ENCODE results near the gene IL36RN.

IL36RN gene

DNA sequence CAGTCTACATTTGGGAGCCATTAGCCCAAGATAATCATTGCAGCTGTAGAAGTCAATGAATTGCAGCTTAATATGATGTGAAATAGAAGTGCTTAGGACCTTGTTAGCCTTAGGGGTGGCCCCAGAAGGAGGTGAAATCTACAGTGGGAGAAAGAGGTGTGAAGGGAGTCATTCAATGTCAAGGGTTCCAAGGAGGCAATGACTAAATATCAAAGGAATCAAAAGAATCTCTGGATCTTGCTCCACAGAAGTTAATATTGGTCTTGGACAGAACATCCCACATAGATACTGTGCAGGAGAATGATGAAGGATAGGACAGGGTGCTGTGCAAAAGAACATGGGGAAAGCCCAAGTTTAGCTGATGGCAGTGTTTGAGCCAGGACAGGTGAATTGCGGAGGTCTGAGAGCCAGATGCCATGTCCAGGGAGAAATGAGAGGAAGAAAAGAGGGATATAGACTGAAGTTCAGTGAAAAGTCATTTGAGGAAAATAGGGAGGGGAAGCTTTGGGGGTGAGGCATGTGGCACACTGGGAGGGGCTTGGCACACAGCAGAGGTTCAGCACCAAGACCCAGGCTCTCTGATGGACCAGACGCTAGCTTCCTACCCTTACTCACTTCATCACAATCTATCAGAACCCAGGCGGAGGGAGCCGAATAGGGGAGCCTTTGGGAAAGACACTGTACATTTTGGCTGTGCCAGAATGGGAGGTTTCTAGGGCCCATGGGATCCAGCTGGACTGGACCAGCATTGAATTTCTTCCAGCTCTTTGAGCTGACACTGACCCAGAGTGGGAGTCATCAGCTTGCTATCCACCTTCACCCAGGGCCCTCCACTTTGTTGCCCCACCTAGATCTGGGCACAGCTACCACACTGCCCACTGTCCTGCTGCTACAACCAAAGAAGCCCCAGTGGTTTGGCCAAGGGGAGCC is 10.9 kb downstream of the IL36RN start:
- H3K4me3 ChIP-seq (ENCODE audit: low read depth, low read length): no peak overlapping the region
- TF ChIP-seq, protein P1, sequence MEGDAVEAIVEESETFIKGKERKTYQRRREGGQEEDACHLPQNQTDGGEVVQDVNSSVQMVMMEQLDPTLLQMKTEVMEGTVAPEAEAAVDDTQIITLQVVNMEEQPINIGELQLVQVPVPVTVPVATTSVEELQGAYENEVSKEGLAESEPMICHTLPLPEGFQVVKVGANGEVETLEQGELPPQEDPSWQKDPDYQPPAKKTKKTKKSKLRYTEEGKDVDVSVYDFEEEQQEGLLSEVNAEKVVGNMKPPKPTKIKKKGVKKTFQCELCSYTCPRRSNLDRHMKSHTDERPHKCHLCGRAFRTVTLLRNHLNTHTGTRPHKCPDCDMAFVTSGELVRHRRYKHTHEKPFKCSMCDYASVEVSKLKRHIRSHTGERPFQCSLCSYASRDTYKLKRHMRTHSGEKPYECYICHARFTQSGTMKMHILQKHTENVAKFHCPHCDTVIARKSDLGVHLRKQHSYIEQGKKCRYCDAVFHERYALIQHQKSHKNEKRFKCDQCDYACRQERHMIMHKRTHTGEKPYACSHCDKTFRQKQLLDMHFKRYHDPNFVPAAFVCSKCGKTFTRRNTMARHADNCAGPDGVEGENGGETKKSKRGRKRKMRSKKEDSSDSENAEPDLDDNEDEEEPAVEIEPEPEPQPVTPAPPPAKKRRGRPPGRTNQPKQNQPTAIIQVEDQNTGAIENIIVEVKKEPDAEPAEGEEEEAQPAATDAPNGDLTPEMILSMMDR (IDR thresholded peaks at IDR 0.05; ENCODE audit: borderline replicate concordance, insufficient read depth, low read depth, low read length): no peak

GRCh38 chr2:113070606-113070975 is 11.6 kb downstream of the IL36RN start:
- H3K4me3 ChIP-seq (ENCODE audit: low read depth, low read length): no peak overlapping the region
- TF ChIP-seq, protein P1 (IDR thresholded peaks at IDR 0.05; ENCODE audit: borderline replicate concordance, insufficient read depth, low read depth, low read length): no peak

- H3K4me3 ChIP-seq (ENCODE audit: low read depth, low read length): no peak overlapping the region
- TF ChIP-seq, protein P1 (IDR thresholded peaks at IDR 0.05; ENCODE audit: borderline replicate concordance, insufficient read depth, low read depth, low read length): no peak
Measured at GRCh38 chr2:113072584-113072983, 13.6 kb downstream of the IL36RN start.

- TF ChIP-seq, protein P1 (IDR thresholded peaks at IDR 0.05; ENCODE audit: borderline replicate concordance, insufficient read depth, low read depth, low read length): no peak
- no peak overlapping the region for H3K4me3 ChIP-seq (ENCODE audit: low read depth, low read length)
Measured at GRCh38 chr2:113073325-113073834, 14.4 kb downstream of the IL36RN start.

DNA sequence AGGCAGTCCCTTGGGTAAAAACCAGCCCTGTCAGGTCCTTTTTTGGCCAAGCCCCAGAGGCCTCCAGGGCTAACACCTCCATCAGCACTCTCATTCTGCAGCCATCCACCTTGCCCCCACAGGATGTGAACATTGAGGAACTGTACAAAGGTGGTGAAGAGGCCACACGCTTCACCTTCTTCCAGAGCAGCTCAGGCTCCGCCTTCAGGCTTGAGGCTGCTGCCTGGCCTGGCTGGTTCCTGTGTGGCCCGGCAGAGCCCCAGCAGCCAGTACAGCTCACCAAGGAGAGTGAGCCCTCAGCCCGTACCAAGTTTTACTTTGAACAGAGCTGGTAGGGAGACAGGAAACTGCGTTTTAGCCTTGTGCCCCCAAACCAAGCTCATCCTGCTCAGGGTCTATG is 16.0 kb downstream of the IL36RN start:
- no peak overlapping the region for H3K4me3 ChIP-seq (ENCODE audit: low read depth, low read length)
- TF ChIP-seq, protein P1 (IDR thresholded peaks at IDR 0.05; ENCODE audit: borderline replicate concordance, insufficient read depth, low read depth, low read length): no peak

- H3K4me3 ChIP-seq (ENCODE audit: low read depth, low read length): no peak overlapping the region
- TF ChIP-seq, protein P1 (IDR thresholded peaks at IDR 0.05; ENCODE audit: borderline replicate concordance, insufficient read depth, low read depth, low read length): no peak
Measured at GRCh38 chr2:113075600-113075999, 16.6 kb downstream of the IL36RN start.
